Measurements from ENCODE around the gene CD37. TPM values are rescaled to one million over a fixed set of nuclear protein-coding genes. Genes with fewer than 3 reads are reported as not detected.

The CD37 gene
- total and polyA plus RNA-seq, 10 of the 15 experiments (the other 5 are each of a cell fraction or from before 2014, with no cell fraction given) = 34.1 to 359 (median 108) TPM

GRCh38 chr19:49290517-49290916, 44.7 kb upstream of the CD37 start:
- no peaks in the 10 kb centered on the region for H3K79me2 ChIP-seq (ENCODE audit: control insufficient read depth, insufficient read depth, low read length)
- in situ Hi-C loops (cut with MboI) (no loop called here), intact Hi-C loops (cut with micrococcal nuclease; ENCODE audit: unreplicated experiment) (no loop called here)
- no peaks in the 10 kb centered on the region for H3K36me3 ChIP-seq (ENCODE audit: control insufficient read depth in 2 of 2, insufficient read depth in 2 of 2, low read length in 1 of 2)
- no peak overlapping the region for H3K9ac ChIP-seq (ENCODE audit: control insufficient read depth, insufficient read depth, low read length)
- no peaks in the 10 kb centered on the region; the same call in 2 of the 3 replicates for H3K9me3 ChIP-seq (replicated peaks; ENCODE audit: control insufficient read depth, insufficient read depth, low read length)
- no TSS peak for BruUV-seq (replicated peaks)
- H3K4me3 ChIP-seq = no peak overlapping the region
- H4K20me1 ChIP-seq (ENCODE audit: control insufficient read depth, insufficient read depth) = no peaks in the 10 kb centered on the region
- no peak overlapping the region for H2AFZ ChIP-seq (ENCODE audit: control insufficient read depth, low read depth, low read length)
- FAIRE-seq (no peak), DNase-seq (ENCODE audit: low read depth, low spot score) (no peak), ATAC-seq (no peak)
- H3K4me2 ChIP-seq (ENCODE audit: control insufficient read depth, insufficient read depth) = no peak overlapping the region
- TF ChIP-seq YY1 (IDR thresholded peaks at IDR 0.05; ENCODE audit: low read depth, low read length) = no peak
- TF ChIP-seq SMC3 (IDR thresholded peaks at IDR 0.05; ENCODE audit: borderline replicate concordance, low read length) = no peak
- TF ChIP-seq CHD4 (IDR thresholded peaks at IDR 0.05) = no peak
- TF ChIP-seq KLF5 (IDR thresholded peaks at IDR 0.05; ENCODE audit: partially characterized antibody) = no peak
- no peak for TF ChIP-seq ZZZ3 (IDR thresholded peaks at IDR 0.05; ENCODE audit: control insufficient read depth, insufficient read length, low read depth)
- no peak for TF ChIP-seq STAT3 (IDR thresholded peaks at IDR 0.05; ENCODE audit: low read depth, low read length)
- TF ChIP-seq HDAC6 (IDR thresholded peaks at IDR 0.05; ENCODE audit: unreplicated experiment) = no peak
- H3K27me3 ChIP-seq (replicated peaks in 1 of 2; ENCODE audit: control insufficient read depth in 2 of 2, insufficient read depth in 2 of 2, low read length in 1 of 2) = no peaks in the 10 kb centered on the region
- H3K4me1 ChIP-seq (ENCODE audit: control insufficient read depth, insufficient read depth, low read length) = no peaks in the 10 kb centered on the region
- ChIA-PET SMC1A (ENCODE audit: uncharacterized antibody, unreplicated experiment) (no interaction called here), POLR2A (no interaction called here), CTCF (no interaction called here), RAD21 (ENCODE audit: unreplicated experiment) (no interaction called here)
- H3K27ac ChIP-seq (ENCODE audit: control insufficient read depth, insufficient read depth) = no peak overlapping the region
- 33% methylated on average over 3 of the region's 3 CpGs for WGBS (ENCODE audit: insufficient coverage, insufficient replicate concordance, low lambda C conversion rate, missing lambda C conversion rate)

GRCh38 chr19:49294401-49294800, 40.8 kb upstream of the CD37 start:
- WGBS (ENCODE audit: insufficient coverage, insufficient replicate concordance, low lambda C conversion rate, missing lambda C conversion rate) = 48% methylated on average over 6 of the region's 6 CpGs
- DNase-seq (ENCODE audit: low read depth, low spot score) (no peak), FAIRE-seq (no peak), ATAC-seq (no peak)
- H3K27me3 ChIP-seq (replicated peaks in 1 of 2; ENCODE audit: control insufficient read depth in 2 of 2, insufficient read depth in 2 of 2, low read length in 1 of 2) = no peaks in the 10 kb centered on the region
- ChIA-PET RAD21 (ENCODE audit: unreplicated experiment) (interaction anchor here (0.8 kb wide), 1 partner anchor 32 kb away, joined by 3 read pairs; no protein-coding TSS in a partner anchor), POLR2A (interaction anchor here (0.6 kb wide), 1 partner anchor 66 kb away, joined by 6 read pairs; no protein-coding TSS in a partner anchor), CTCF (interaction anchor here (1.2 kb wide), 1 partner anchor 69 kb away, joined by 4 read pairs; no protein-coding TSS in a partner anchor), SMC1A (ENCODE audit: uncharacterized antibody, unreplicated experiment) (no interaction called here)
- no peak overlapping the region for H3K27ac ChIP-seq (ENCODE audit: control insufficient read depth, insufficient read depth)
- H2AFZ ChIP-seq (ENCODE audit: control insufficient read depth, low read depth, low read length) = no peak overlapping the region
- no peaks in the 10 kb centered on the region for H3K79me2 ChIP-seq (ENCODE audit: control insufficient read depth, insufficient read depth, low read length)
- H3K4me1 ChIP-seq (ENCODE audit: control insufficient read depth, insufficient read depth, low read length) = no peaks in the 10 kb centered on the region
- in situ Hi-C loops (cut with MboI) = no loop called here
- no peaks in the 10 kb centered on the region for H3K36me3 ChIP-seq (ENCODE audit: control insufficient read depth in 2 of 2, insufficient read depth in 2 of 2, low read length in 1 of 2)
- no TSS peak for BruUV-seq (replicated peaks)
- intact Hi-C loops (cut with micrococcal nuclease; ENCODE audit: unreplicated experiment) = no loop called here
- no peak overlapping the region for H3K9ac ChIP-seq (ENCODE audit: control insufficient read depth, insufficient read depth, low read length)
- no peaks in the 10 kb centered on the region for H3K9me3 ChIP-seq (replicated peaks; ENCODE audit: control insufficient read depth, insufficient read depth, low read length)
- H3K4me3 ChIP-seq = no peak overlapping the region
- H4K20me1 ChIP-seq (ENCODE audit: control insufficient read depth, insufficient read depth) = no peaks in the 10 kb centered on the region
- no peak overlapping the region for H3K4me2 ChIP-seq (ENCODE audit: control insufficient read depth, insufficient read depth)
- TF ChIP-seq ZNF24 (IDR thresholded peaks at IDR 0.05) (no peak), ZSCAN29 (IDR thresholded peaks at IDR 0.05) (no peak), SKIL (IDR thresholded peaks at IDR 0.05; ENCODE audit: low read depth, poor library complexity, severe bottlenecking) (no peak), ESRRA (IDR thresholded peaks at IDR 0.05; ENCODE audit: low read length) (no peak), USF1 (IDR thresholded peaks at IDR 0.05; ENCODE audit: borderline replicate concordance, extremely low read length, insufficient read depth, low read depth, low read length) (no peak), CHD1 (IDR thresholded peaks at IDR 0.05; ENCODE audit: low read depth, low read length) (no peak), NFXL1 (IDR thresholded peaks at IDR 0.05; ENCODE audit: borderline replicate concordance) (no peak), MYB (IDR thresholded peaks at IDR 0.05; ENCODE audit: borderline replicate concordance, low read depth, low read length) (no peak), PML (IDR thresholded peaks at IDR 0.05; ENCODE audit: low read length) (no peak), JUNB (IDR thresholded peaks at IDR 0.05) (no peak), RUNX3 (IDR thresholded peaks at IDR 0.05; ENCODE audit: low read length) (no peak), KDM1A (IDR thresholded peaks at IDR 0.05; ENCODE audit: borderline replicate concordance) (no peak)

All from GM12878 (cell line).